Endothelial cell of umbilical vein (primary cell): Measurements from ENCODE around the gene PDE6C.

ENCODE experiments used
- CTCF ChIP-seq, 2 donors: IDR thresholded peaks; 1 replicate in 1 of 2; 2 replicates in 1 of 2; pipeline ENCODE4 v1.5.1; 2011; ENCODE audit warnings: low read length in 2 of 2, mild to moderate bottlenecking in 2 of 2, moderate library complexity in 2 of 2, control low read depth in 1 of 2, inconsistent platforms in 1 of 2, low read depth in 1 of 2; ENCODE audit not compliant: insufficient read depth in 1 of 2; ENCODE audit errors: extremely low read depth in 1 of 2
- EZH2 ChIP-seq: IDR thresholded peaks from 2 replicates; pipeline ENCODE4 v1.6.1; 2012; ENCODE audit warnings: borderline replicate concordance, low read depth, mild to moderate bottlenecking, moderate library complexity, low read length, inconsistent platforms; ENCODE audit not compliant: severe bottlenecking
- FOS ChIP-seq: IDR thresholded peaks from 2 replicates; pipeline ENCODE4 v1.6.1; 2011; ENCODE audit warnings: mild to moderate bottlenecking, low read length, moderate library complexity, borderline replicate concordance; ENCODE audit not compliant: insufficient read depth
- JUN ChIP-seq: IDR thresholded peaks from 2 replicates; pipeline ENCODE4 v1.6.1; 2011; ENCODE audit warnings: borderline replicate concordance, low read depth; ENCODE audit not compliant: insufficient read length, insufficient read depth
- POLR2A ChIP-seq: IDR thresholded peaks from 2 replicates; pipeline ENCODE4 v1.6.1; 2012; ENCODE audit warnings: low read depth, mild to moderate bottlenecking, control low read depth, low read length
- POLR2AphosphoS5 ChIP-seq: IDR thresholded peaks from 2 replicates; pipeline ENCODE4 v1.6.1; 2012; ENCODE audit warnings: low read depth, mild to moderate bottlenecking, control low read depth, low read length, moderate library complexity; ENCODE audit not compliant: insufficient read depth
- TF ChIP-seq, protein P1 (sequence below): IDR thresholded peaks from 2 replicates; pipeline ENCODE4 v1.6.1; 2011; ENCODE audit not compliant: insufficient read depth, insufficient read length

- no peak for TF ChIP-seq CTCF (IDR thresholded peaks at IDR 0.05; ENCODE audit: extremely low read depth in 1 of 2, insufficient read depth in 1 of 2, low read depth in 1 of 2, low read length in 2 of 2)
- TF ChIP-seq POLR2A = no peak
- TF ChIP-seq POLR2AphosphoS5 = no peak
- no peak for TF ChIP-seq EZH2
- TF ChIP-seq, protein P1, sequence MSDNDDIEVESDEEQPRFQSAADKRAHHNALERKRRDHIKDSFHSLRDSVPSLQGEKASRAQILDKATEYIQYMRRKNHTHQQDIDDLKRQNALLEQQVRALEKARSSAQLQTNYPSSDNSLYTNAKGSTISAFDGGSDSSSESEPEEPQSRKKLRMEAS = no peak
- TF ChIP-seq JUN = no peak
- no peak for TF ChIP-seq FOS
These were observed 19.1 kb upstream of the PDE6C start for GRCh38 chr10:93593254-93593653.
